ENCODE data around the gene PTPRD. TPM values are rescaled to one million over a fixed set of nuclear protein-coding genes. Genes with fewer than 3 reads are reported as not detected.

PTPRD gene
- polyA plus RNA-seq, 4 donors, result 2.1 to 5.6 (median 3.9) TPM

DNA sequence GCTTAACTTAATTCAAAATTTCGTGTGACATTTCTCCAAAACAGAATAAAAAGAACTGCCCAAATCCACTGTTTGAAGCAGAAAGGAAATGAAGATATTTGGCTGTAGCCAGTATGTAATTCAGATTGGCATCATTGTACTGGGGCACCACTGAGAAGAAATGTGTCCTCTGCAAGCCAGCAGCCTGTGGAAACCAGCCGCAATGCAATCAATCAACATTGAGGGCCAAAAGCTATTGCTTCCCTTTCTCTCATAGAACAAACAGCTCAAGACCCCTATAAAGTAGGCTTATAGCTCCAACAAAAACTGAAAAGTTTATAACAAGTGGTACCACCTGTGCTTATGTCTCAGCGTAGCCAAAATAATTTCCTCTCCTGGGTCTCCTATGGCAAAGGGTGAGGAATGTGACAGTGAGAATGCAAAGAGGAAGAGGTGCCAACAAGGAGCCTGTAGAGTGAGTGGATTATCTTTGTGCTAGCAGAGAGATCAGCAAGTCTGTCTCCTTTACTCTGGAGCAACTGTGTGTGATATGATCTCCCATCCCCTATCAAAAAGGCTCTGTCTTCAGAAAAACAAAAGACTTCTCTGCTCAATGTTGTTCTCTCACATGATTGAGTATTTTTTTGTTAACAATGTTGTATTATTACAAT is 1740.9 kb downstream of the PTPRD start:
- FAIRE-seq, result no peak
- DNase-seq, result no peak
- 82 to 90% (median 88%) methylated on average over 3 of the region's 3 CpGs for WGBS, 3 donors
- no peaks in the 10 kb centered on the region for H3K36me3 ChIP-seq (ENCODE audit: control insufficient read depth in 3 of 3, insufficient read depth in 2 of 3, low read depth in 1 of 3, low read length in 3 of 3)
- no peaks in the 10 kb centered on the region for H3K9me3 ChIP-seq (ENCODE audit: control insufficient read depth in 2 of 2, insufficient read depth in 1 of 2, low read depth in 1 of 2, low read length in 1 of 2)
- H3K4me3 ChIP-seq (ENCODE audit: low read depth in 1 of 3, low read length in 3 of 3), result no peak overlapping the region
- H3K27ac ChIP-seq (ENCODE audit: low read depth in 1 of 3, low read length in 2 of 3), result no peak overlapping the region
- H3K4me1 ChIP-seq (ENCODE audit: control insufficient read depth in 3 of 3, insufficient read depth in 2 of 3, low read depth in 1 of 3, low read length in 2 of 3), result peaks cover 3 to 7% (median 4%) of the 10 kb centered on the region in 3 donors
- H3K27me3 ChIP-seq (ENCODE audit: control insufficient read depth in 3 of 3, insufficient read depth in 3 of 3, low read length in 3 of 3), result no peaks in the 10 kb centered on the region

DNA sequence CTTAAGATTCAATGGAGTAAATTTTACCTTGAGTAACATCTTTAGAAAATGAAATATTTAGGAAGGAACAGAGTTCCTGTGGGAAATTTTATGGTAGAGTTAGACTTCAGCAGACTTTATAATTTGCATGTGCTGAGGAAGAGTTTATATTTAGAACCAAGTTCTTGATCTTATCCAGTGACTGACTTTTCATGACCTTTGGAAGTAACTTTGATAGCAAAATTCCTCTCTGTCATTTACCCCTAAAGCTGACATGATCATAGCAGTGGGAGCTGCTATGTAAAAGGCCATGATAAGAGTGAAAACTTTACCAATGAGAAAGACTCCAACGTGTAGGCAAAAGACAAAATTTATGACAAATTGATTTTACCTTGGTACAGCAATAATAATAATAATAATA is 1741.4 kb downstream of the PTPRD start:
- H3K4me3 ChIP-seq (ENCODE audit: low read depth in 1 of 3, low read length in 3 of 3), result no peak overlapping the region
- 37 to 63% (median 42%) methylated on average over 1 of the region's 1 CpG for WGBS, 3 donors
- H3K4me1 ChIP-seq (ENCODE audit: control insufficient read depth in 3 of 3, insufficient read depth in 2 of 3, low read depth in 1 of 3, low read length in 2 of 3), result peaks cover 3 to 7% (median 4%) of the 10 kb centered on the region in 3 donors
- FAIRE-seq (no peak), DNase-seq (no peak)
- no peaks in the 10 kb centered on the region for H3K27me3 ChIP-seq (ENCODE audit: control insufficient read depth in 3 of 3, insufficient read depth in 3 of 3, low read length in 3 of 3)
- H3K36me3 ChIP-seq (ENCODE audit: control insufficient read depth in 3 of 3, insufficient read depth in 2 of 3, low read depth in 1 of 3, low read length in 3 of 3), result no peaks in the 10 kb centered on the region
- H3K27ac ChIP-seq (ENCODE audit: low read depth in 1 of 3, low read length in 2 of 3), result peak overlapping the region in 1 of 3 donors; percentile 32
- no peaks in the 10 kb centered on the region for H3K9me3 ChIP-seq (ENCODE audit: control insufficient read depth in 2 of 2, insufficient read depth in 1 of 2, low read depth in 1 of 2, low read length in 1 of 2)

DNA sequence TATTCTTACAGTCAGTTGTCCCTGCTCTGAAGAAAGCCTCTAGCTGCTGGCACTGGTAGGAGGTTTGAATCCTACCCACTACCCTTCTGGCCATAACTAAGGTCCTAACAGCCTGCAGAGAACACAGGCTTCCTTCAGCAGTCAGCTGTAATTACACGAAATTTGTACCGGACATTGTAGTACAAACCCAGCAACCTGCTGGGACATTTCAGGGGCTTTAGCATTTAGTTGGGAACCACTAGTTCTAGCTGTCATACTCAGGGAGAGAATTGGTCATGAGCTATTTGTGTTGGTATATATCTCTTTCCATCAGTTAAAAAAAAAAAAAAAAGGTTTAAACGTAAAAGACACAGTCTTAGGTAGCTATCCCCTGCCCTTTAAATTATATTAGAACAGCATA is 1743.0 kb downstream of the PTPRD start:
- Histone ChIP-seq H3K36me3 (ENCODE audit: control insufficient read depth in 3 of 3, insufficient read depth in 2 of 3, low read depth in 1 of 3, low read length in 3 of 3) (no peaks in the 10 kb centered on the region), H3K27me3 (ENCODE audit: control insufficient read depth in 3 of 3, insufficient read depth in 3 of 3, low read length in 3 of 3) (no peaks in the 10 kb centered on the region), H3K4me3 (ENCODE audit: low read depth in 1 of 3, low read length in 3 of 3) (no peak overlapping the region), H3K9me3 (ENCODE audit: control insufficient read depth in 2 of 2, insufficient read depth in 1 of 2, low read depth in 1 of 2, low read length in 1 of 2) (no peaks in the 10 kb centered on the region), H3K27ac (ENCODE audit: low read depth in 1 of 3, low read length in 2 of 3) (no peak overlapping the region), H3K4me1 (ENCODE audit: control insufficient read depth in 3 of 3, insufficient read depth in 2 of 3, low read depth in 1 of 3, low read length in 2 of 3) (peaks cover 3 to 7% (median 4%) of the 10 kb centered on the region in 3 donors)
- FAIRE-seq (no peak), DNase-seq (no peak)
- whole genome bisulfite sequencing, 3 donors, result 52 to 83% (median 61%) methylated on average over 3 of the region's 3 CpGs

DNA sequence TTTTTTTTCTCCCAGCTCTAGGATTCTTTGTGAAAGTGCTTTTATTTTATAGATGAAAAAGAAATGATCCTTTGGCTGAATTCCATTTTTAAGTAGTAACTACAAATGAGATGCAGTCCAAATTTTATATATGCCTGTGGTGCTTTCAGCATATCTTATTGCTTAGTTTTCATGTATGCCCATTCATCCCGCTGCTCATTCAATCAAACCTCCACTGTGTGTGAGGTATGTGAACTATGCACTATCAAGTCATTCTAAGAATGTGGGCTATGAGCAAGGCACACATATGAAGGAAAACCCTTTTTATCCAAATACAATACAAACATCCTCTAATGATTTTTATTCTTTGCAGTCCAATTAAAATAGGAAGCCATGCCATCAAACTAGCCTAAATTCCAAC is 1744.2 kb downstream of the PTPRD start:
- H3K27ac ChIP-seq (ENCODE audit: low read depth in 1 of 3, low read length in 2 of 3), result no peak overlapping the region
- H3K27me3 ChIP-seq (ENCODE audit: control insufficient read depth in 3 of 3, insufficient read depth in 3 of 3, low read length in 3 of 3), result no peaks in the 10 kb centered on the region
- no peak overlapping the region for H3K4me3 ChIP-seq (ENCODE audit: low read depth in 1 of 3, low read length in 3 of 3)
- no peaks in the 10 kb centered on the region for H3K9me3 ChIP-seq (ENCODE audit: control insufficient read depth in 2 of 2, insufficient read depth in 1 of 2, low read depth in 1 of 2, low read length in 1 of 2)
- FAIRE-seq, result no peak
- H3K36me3 ChIP-seq (ENCODE audit: control insufficient read depth in 3 of 3, insufficient read depth in 2 of 3, low read depth in 1 of 3, low read length in 3 of 3), result no peaks in the 10 kb centered on the region
- peaks cover 3 to 7% (median 4%) of the 10 kb centered on the region in 3 donors for H3K4me1 ChIP-seq (ENCODE audit: control insufficient read depth in 3 of 3, insufficient read depth in 2 of 3, low read depth in 1 of 3, low read length in 2 of 3)
- WGBS, 3 donors, result 71 to 91% (median 90%) methylated on average over 1 of the region's 1 CpG
- no peak for DNase-seq

DNA sequence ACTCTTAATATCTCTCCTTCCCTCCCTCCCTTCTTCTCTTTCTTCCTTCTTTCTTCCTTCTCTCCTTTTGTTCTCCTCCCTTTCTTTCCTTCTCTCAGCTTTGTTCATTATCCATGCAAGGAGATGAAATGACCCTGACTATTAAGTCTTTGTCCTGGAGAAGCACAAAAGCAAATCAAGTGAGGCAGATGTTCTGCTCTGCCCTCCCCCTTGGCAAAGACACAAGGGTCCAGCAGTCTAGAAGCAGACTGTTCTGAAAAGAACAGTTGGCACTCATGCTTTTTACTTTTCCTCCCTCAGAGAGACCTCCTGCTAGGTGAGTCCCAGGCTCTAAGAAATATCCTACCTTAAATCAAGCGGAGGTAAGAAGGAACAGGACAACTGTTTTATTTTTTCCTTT is 1745.7 kb downstream of the PTPRD start:
- WGBS, 3 donors, result 95 to 100% (median 97%) methylated on average over 1 of the region's 1 CpG
- H3K4me3 ChIP-seq (ENCODE audit: low read depth in 1 of 3, low read length in 3 of 3), result no peak overlapping the region
- DNase-seq (no peak), FAIRE-seq (no peak)
- H3K27ac ChIP-seq (ENCODE audit: low read depth in 1 of 3, low read length in 2 of 3), result no peak overlapping the region
- H3K27me3 ChIP-seq (ENCODE audit: control insufficient read depth in 3 of 3, insufficient read depth in 3 of 3, low read length in 3 of 3), result no peaks in the 10 kb centered on the region
- no peaks in the 10 kb centered on the region for H3K36me3 ChIP-seq (ENCODE audit: control insufficient read depth in 3 of 3, insufficient read depth in 2 of 3, low read depth in 1 of 3, low read length in 3 of 3)
- peaks cover 3 to 7% (median 4%) of the 10 kb centered on the region in 3 donors for H3K4me1 ChIP-seq (ENCODE audit: control insufficient read depth in 3 of 3, insufficient read depth in 2 of 3, low read depth in 1 of 3, low read length in 2 of 3)
- H3K9me3 ChIP-seq (ENCODE audit: control insufficient read depth in 2 of 2, insufficient read depth in 1 of 2, low read depth in 1 of 2, low read length in 1 of 2), result no peaks in the 10 kb centered on the region

DNA sequence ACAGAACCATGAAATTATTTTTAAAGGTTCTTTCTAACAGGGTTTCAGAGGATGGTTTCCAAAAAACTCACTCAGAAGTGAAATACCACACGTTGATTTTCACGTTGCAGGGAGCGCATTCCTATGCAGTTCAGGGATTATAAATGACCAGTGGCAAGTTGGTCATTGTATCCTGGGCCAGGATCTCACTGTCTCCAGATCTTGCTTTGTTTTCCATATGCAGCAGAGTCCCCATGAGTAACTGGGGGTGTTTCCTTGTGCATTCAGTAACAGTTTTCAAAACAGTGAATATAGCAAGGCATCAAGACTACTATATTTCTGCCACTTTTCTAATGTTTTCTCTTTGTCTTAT is 1748.3 kb downstream of the PTPRD start:
- H3K4me3 ChIP-seq (ENCODE audit: low read depth in 1 of 3, low read length in 3 of 3), result no peak overlapping the region
- WGBS, 3 donors, result 62 to 71% (median 68%) methylated on average over 3 of the region's 3 CpGs
- FAIRE-seq, result no peak
- peaks cover 0 to 6% (median 0%) of the 10 kb centered on the region in 3 donors for H3K27me3 ChIP-seq (ENCODE audit: control insufficient read depth in 3 of 3, insufficient read depth in 3 of 3, low read length in 3 of 3)
- DNase-seq, result no peak
- H3K36me3 ChIP-seq (ENCODE audit: control insufficient read depth in 3 of 3, insufficient read depth in 2 of 3, low read depth in 1 of 3, low read length in 3 of 3), result no peaks in the 10 kb centered on the region
- no peak overlapping the region for H3K27ac ChIP-seq (ENCODE audit: low read depth in 1 of 3, low read length in 2 of 3)
- H3K9me3 ChIP-seq (ENCODE audit: control insufficient read depth in 2 of 2, insufficient read depth in 1 of 2, low read depth in 1 of 2, low read length in 1 of 2), result no peaks in the 10 kb centered on the region
- H3K4me1 ChIP-seq (ENCODE audit: control insufficient read depth in 3 of 3, insufficient read depth in 2 of 3, low read depth in 1 of 3, low read length in 2 of 3), result no peaks in the 10 kb centered on the region

DNA sequence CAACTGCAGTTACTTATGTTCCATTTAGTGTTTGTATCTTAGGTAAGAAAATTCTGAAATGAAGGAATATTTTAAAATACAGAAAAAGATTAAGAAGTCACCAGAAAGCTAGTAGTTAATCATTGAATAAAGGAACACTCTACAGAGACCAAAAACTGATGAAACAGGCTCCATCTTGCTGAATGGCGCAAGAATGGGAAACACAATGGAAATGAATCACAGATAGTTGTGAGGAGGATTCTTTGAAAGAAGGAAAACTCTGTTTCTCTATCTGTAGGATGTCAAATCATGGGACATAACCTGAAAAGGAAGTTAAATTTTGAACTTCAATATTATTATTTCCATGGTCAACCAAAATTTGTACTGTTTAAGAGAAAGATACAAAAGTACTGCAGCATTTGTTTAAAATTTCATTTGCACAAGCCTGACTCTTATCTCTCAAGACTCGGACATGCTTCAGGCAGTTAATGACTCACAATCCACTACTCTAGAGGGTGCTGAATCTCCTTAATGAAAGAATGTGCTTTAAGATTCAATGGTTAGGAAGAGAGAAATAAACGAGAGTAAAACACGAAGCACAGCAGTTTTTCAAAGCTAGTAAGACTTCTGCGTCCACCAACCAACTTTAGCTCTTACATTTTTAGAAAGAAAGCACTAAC is 1748.8 kb downstream of the PTPRD start:
- Histone ChIP-seq H3K9me3 (ENCODE audit: control insufficient read depth in 2 of 2, insufficient read depth in 1 of 2, low read depth in 1 of 2, low read length in 1 of 2) (no peaks in the 10 kb centered on the region), H3K27me3 (ENCODE audit: control insufficient read depth in 3 of 3, insufficient read depth in 3 of 3, low read length in 3 of 3) (peaks cover 0 to 11% (median 0%) of the 10 kb centered on the region in 3 donors), H3K4me3 (ENCODE audit: low read depth in 1 of 3, low read length in 3 of 3) (no peak overlapping the region), H3K27ac (ENCODE audit: low read depth in 1 of 3, low read length in 2 of 3) (no peak overlapping the region), H3K4me1 (ENCODE audit: control insufficient read depth in 3 of 3, insufficient read depth in 2 of 3, low read depth in 1 of 3, low read length in 2 of 3) (no peaks in the 10 kb centered on the region), H3K36me3 (ENCODE audit: control insufficient read depth in 3 of 3, insufficient read depth in 2 of 3, low read depth in 1 of 3, low read length in 3 of 3) (no peaks in the 10 kb centered on the region)
- FAIRE-seq (no peak), DNase-seq (no peak)
- WGBS, 3 donors, result 58 to 65% (median 62%) methylated on average over 5 of the region's 5 CpGs

DNA sequence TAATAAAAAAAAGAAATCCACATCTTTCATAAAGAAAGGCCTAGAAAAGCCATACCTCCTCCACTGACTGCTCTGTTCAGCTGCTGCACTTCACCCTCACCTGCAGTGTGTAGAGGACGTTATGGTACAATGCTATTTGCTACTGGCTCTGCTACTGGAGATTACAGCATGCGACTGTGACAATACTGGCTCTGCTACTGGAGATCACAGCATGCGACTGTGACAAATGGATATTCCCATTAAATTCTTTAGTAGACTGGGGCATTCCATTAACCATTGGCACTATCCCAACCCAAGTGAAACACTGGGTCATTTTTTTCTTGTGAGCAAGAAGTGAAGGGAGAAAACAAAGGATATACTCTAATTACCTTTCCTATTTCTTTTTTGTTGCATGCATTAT is 1749.7 kb downstream of the PTPRD start:
- DNase-seq (no peak), FAIRE-seq (no peak)
- WGBS, 3 donors, result 69 to 88% (median 87%) methylated on average over 3 of the region's 3 CpGs
- Histone ChIP-seq H3K4me3 (ENCODE audit: low read depth in 1 of 3, low read length in 3 of 3) (no peak overlapping the region), H3K27me3 (ENCODE audit: control insufficient read depth in 3 of 3, insufficient read depth in 3 of 3, low read length in 3 of 3) (peaks cover 0 to 21% (median 3%) of the 10 kb centered on the region in 3 donors), H3K36me3 (ENCODE audit: control insufficient read depth in 3 of 3, insufficient read depth in 2 of 3, low read depth in 1 of 3, low read length in 3 of 3) (no peaks in the 10 kb centered on the region), H3K27ac (ENCODE audit: low read depth in 1 of 3, low read length in 2 of 3) (no peak overlapping the region), H3K9me3 (ENCODE audit: control insufficient read depth in 2 of 2, insufficient read depth in 1 of 2, low read depth in 1 of 2, low read length in 1 of 2) (no peaks in the 10 kb centered on the region), H3K4me1 (ENCODE audit: control insufficient read depth in 3 of 3, insufficient read depth in 2 of 3, low read depth in 1 of 3, low read length in 2 of 3) (no peaks in the 10 kb centered on the region)
